ENCODE measurements around the gene NXPE4.

GRCh38 chr11:114610550-114610949 is 15.0 kb upstream of the NXPE4 start:
- TF ChIP-seq, protein P1, sequence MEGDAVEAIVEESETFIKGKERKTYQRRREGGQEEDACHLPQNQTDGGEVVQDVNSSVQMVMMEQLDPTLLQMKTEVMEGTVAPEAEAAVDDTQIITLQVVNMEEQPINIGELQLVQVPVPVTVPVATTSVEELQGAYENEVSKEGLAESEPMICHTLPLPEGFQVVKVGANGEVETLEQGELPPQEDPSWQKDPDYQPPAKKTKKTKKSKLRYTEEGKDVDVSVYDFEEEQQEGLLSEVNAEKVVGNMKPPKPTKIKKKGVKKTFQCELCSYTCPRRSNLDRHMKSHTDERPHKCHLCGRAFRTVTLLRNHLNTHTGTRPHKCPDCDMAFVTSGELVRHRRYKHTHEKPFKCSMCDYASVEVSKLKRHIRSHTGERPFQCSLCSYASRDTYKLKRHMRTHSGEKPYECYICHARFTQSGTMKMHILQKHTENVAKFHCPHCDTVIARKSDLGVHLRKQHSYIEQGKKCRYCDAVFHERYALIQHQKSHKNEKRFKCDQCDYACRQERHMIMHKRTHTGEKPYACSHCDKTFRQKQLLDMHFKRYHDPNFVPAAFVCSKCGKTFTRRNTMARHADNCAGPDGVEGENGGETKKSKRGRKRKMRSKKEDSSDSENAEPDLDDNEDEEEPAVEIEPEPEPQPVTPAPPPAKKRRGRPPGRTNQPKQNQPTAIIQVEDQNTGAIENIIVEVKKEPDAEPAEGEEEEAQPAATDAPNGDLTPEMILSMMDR (IDR thresholded peaks at IDR 0.05; ENCODE audit: poor library complexity, severe bottlenecking) = no peak
- TF ChIP-seq EZH2 (IDR thresholded peaks at IDR 0.05; ENCODE audit: borderline replicate concordance, insufficient read depth, low read length, poor library complexity, severe bottlenecking) = no peak
- no peak for TF ChIP-seq POLR2AphosphoS5 (IDR thresholded peaks at IDR 0.05)
